Natural killer cell treated with Interleukin-12 subunit alpha and Interleukin-12 subunit beta and Interleukin-15 and Interleukin-18, amount 100 ng/mL, for 72 hours (primary cell): Measurements from ENCODE around the gene NAB2. TPM values are rescaled to one million over a fixed set of nuclear protein-coding genes. Genes with fewer than 3 reads are reported as not detected.
A peak's percentile ranks its signal among the peaks of the same experiment; 100 is the strongest.

Experiments
- ATAC-seq, 2 donors: fragments of 150-1000 bp; cut with Tn5 transposase in 1 of 2; sonication (Bioruptor Pico), chemical (Tn5 transposase) in 1 of 2; 2 replicates each; pipeline ENCODE4 v1.10.0; 2021
- DNase-seq: peaks from one replicate; pipeline ENCODE4 v3.0.0; 2022; ENCODE audit warnings: low spot score
- H3K27ac Mint-ChIP-seq, 2 donors: 1 replicate in 1 of 2; 2 replicates in 1 of 2; pipeline ENCODE4 v1.8.0; 2022; ENCODE audit warnings: mixed read lengths in 2 of 2, mild to moderate bottlenecking in 1 of 2, moderate library complexity in 1 of 2
- H3K27me3 Mint-ChIP-seq, 2 donors: 1 replicate in 1 of 2; 2 replicates in 1 of 2; pipeline ENCODE4 v1.8.0; 2022; ENCODE audit warnings: mixed read lengths in 2 of 2
- H3K36me3 Mint-ChIP-seq: one replicate; pipeline ENCODE4 v1.8.0; 2022; ENCODE audit warnings: mixed read lengths
- H3K4me1 Mint-ChIP-seq, 2 donors: 1 replicate in 1 of 2; 2 replicates in 1 of 2; pipeline ENCODE4 v1.8.0; 2022; ENCODE audit warnings: low read depth in 2 of 2, mixed read lengths in 2 of 2, mild to moderate bottlenecking in 1 of 2
- H3K4me3 Mint-ChIP-seq: one replicate; pipeline ENCODE4 v1.8.0; 2022; ENCODE audit warnings: mixed read lengths
- H3K9me3 Mint-ChIP-seq: 2 replicates; pipeline ENCODE4 v1.8.0; 2022; ENCODE audit warnings: mixed read lengths
- total RNA-seq, 2 donors: library from RNA; stranded (reverse); gene quantifications; one replicate each; pipeline ENCODE4 v1.2.3, GENCODE V29; 2022

NAB2 gene
- 1 to 10 TPM; 7.7 to 8.0 TPM for total RNA-seq

GRCh38 chr12:57088354-57089270 is at the start of gene NAB2:
NAB2 (plus strand) TSS chr12:57089114; CDS start chr12:57089272, 158 bp downstream.
- Mint-ChIP-seq H3K4me1 (peaks cover 47 to 53% of the 10 kb centered on the region in 2 donors), H3K9me3 (no peaks in the 10 kb centered on the region), H3K36me3 (no peaks in the 10 kb centered on the region), H3K4me3 (peak within 1 kb of the TSS; percentile 91), H3K27ac (peak within 1 kb of the TSS; percentile 94 to 96), H3K27me3 (no peaks in the 10 kb centered on the region)
- peak; percentile 97 for DNase-seq
- peak; percentile 89 to 90 for ATAC-seq

- DNase-seq, result no peak
- ATAC-seq, result no peak
- no peaks in the 10 kb centered on the region for H3K36me3 Mint-ChIP-seq
- no peaks in the 10 kb centered on the region for H3K4me1 Mint-ChIP-seq
- H3K4me3 Mint-ChIP-seq, result no peak overlapping the region
- H3K27me3 Mint-ChIP-seq, result peaks cover 6 to 15% of the 10 kb centered on the region in 2 donors
- no peak overlapping the region for H3K27ac Mint-ChIP-seq
- no peaks in the 10 kb centered on the region for H3K9me3 Mint-ChIP-seq
Observed at GRCh38 chr12:57040211-57040610, 48.7 kb upstream of the NAB2 start.

- Mint-ChIP-seq H3K27me3 (peaks cover 11 to 19% of the 10 kb centered on the region in 2 donors), H3K9me3 (no peaks in the 10 kb centered on the region), H3K36me3 (no peaks in the 10 kb centered on the region), H3K4me1 (peaks cover 0 to under 1% of the 10 kb centered on the region in 2 donors), H3K4me3 (no peak overlapping the region), H3K27ac (no peak overlapping the region)
- DNase-seq (no peak), ATAC-seq (no peak)
Observed at GRCh38 chr12:57040750-57041149, 48.2 kb upstream of the NAB2 start.

- ATAC-seq (no peak), DNase-seq (no peak)
- H3K27ac Mint-ChIP-seq, result no peak overlapping the region
- peaks cover 19 to 20% of the 10 kb centered on the region in 2 donors for H3K4me1 Mint-ChIP-seq
- H3K9me3 Mint-ChIP-seq, result no peaks in the 10 kb centered on the region
- H3K4me3 Mint-ChIP-seq, result no peak overlapping the region
- H3K36me3 Mint-ChIP-seq, result no peaks in the 10 kb centered on the region
- H3K27me3 Mint-ChIP-seq, result peaks cover 16 to 31% of the 10 kb centered on the region in 2 donors
Observed at GRCh38 chr12:57042695-57043094, 46.2 kb upstream of the NAB2 start.

GRCh38 chr12:57044468-57044867 is 44.4 kb upstream of the NAB2 start:
- Mint-ChIP-seq H3K4me1 (peaks cover 27 to 32% of the 10 kb centered on the region in 2 donors), H3K9me3 (no peaks in the 10 kb centered on the region), H3K4me3 (no peak overlapping the region), H3K36me3 (no peaks in the 10 kb centered on the region), H3K27me3 (peaks cover 16 to 37% of the 10 kb centered on the region in 2 donors), H3K27ac (no peak overlapping the region)
- DNase-seq (no peak), ATAC-seq (no peak)

GRCh38 chr12:57044889-57045288 is 44.0 kb upstream of the NAB2 start:
- H3K27me3 Mint-ChIP-seq, result peaks cover 16 to 39% of the 10 kb centered on the region in 2 donors
- peak overlapping the region in 1 of 2 donors; percentile 87 for H3K27ac Mint-ChIP-seq
- ATAC-seq, result no peak
- H3K4me3 Mint-ChIP-seq, result no peak overlapping the region
- no peaks in the 10 kb centered on the region for H3K36me3 Mint-ChIP-seq
- no peaks in the 10 kb centered on the region for H3K9me3 Mint-ChIP-seq
- peaks cover 27 to 32% of the 10 kb centered on the region in 2 donors for H3K4me1 Mint-ChIP-seq
- DNase-seq, result no peak

- Mint-ChIP-seq H3K4me3 (peak overlapping the region; percentile 79), H3K36me3 (no peaks in the 10 kb centered on the region), H3K9me3 (no peaks in the 10 kb centered on the region), H3K27me3 (peaks cover 16 to 41% of the 10 kb centered on the region in 2 donors), H3K27ac (peak overlapping the region; percentile 87 to 88), H3K4me1 (peaks cover 27 to 40% of the 10 kb centered on the region in 2 donors)
- DNase-seq, result no peak
- ATAC-seq, result no peak
Observed at GRCh38 chr12:57046086-57046791, 42.7 kb upstream of the NAB2 start.

- ATAC-seq, result peak; percentile 92 to 94
- H3K9me3 Mint-ChIP-seq, result no peaks in the 10 kb centered on the region
- H3K27ac Mint-ChIP-seq, result peak overlapping the region; percentile 87 to 88
- H3K4me3 Mint-ChIP-seq, result peak overlapping the region; percentile 79
- H3K36me3 Mint-ChIP-seq, result no peaks in the 10 kb centered on the region
- H3K4me1 Mint-ChIP-seq, result peaks cover 27 to 40% of the 10 kb centered on the region in 2 donors
- peaks cover 10 to 37% of the 10 kb centered on the region in 2 donors for H3K27me3 Mint-ChIP-seq
- peak; percentile 84 for DNase-seq
Observed at GRCh38 chr12:57046947-57047890, 41.7 kb upstream of the NAB2 start.

GRCh38 chr12:57047981-57048380 is 40.9 kb upstream of the NAB2 start:
- Mint-ChIP-seq H3K4me3 (peak overlapping the region; percentile 79), H3K27me3 (peaks cover 9 to 36% of the 10 kb centered on the region in 2 donors), H3K9me3 (no peaks in the 10 kb centered on the region), H3K27ac (peak overlapping the region; percentile 87 to 88), H3K4me1 (peaks cover 27 to 40% of the 10 kb centered on the region in 2 donors), H3K36me3 (no peaks in the 10 kb centered on the region)
- DNase-seq, result no peak
- no peak for ATAC-seq

- Mint-ChIP-seq H3K9me3 (no peaks in the 10 kb centered on the region), H3K4me3 (no peak overlapping the region), H3K36me3 (no peaks in the 10 kb centered on the region), H3K27me3 (peaks cover 9 to 35% of the 10 kb centered on the region in 2 donors), H3K27ac (peak overlapping the region; percentile 35 to 87), H3K4me1 (peaks cover 27 to 40% of the 10 kb centered on the region in 2 donors)
- DNase-seq, result no peak
- ATAC-seq, result no peak
Observed at GRCh38 chr12:57048423-57049118, 40.3 kb upstream of the NAB2 start.

- Mint-ChIP-seq H3K4me1 (peaks cover 27 to 40% of the 10 kb centered on the region in 2 donors), H3K9me3 (no peaks in the 10 kb centered on the region), H3K36me3 (no peaks in the 10 kb centered on the region), H3K27ac (peak overlapping the region; percentile 35 to 87), H3K27me3 (peaks cover 9 to 31% of the 10 kb centered on the region in 2 donors), H3K4me3 (no peak overlapping the region)
- DNase-seq (no peak), ATAC-seq (no peak)
Observed at GRCh38 chr12:57049119-57049446, 39.8 kb upstream of the NAB2 start.

GRCh38 chr12:57049890-57050289 is 39.0 kb upstream of the NAB2 start, which contains the start of gene MYO1A:
MYO1A (minus strand) TSS chr12:57050129; CDS start chr12:57048323, 1,806 bp downstream.
- Mint-ChIP-seq H3K36me3 (no peaks in the 10 kb centered on the region), H3K27me3 (peaks cover 9 to 31% of the 10 kb centered on the region in 2 donors), H3K27ac (peak within 1 kb of the TSS; percentile 35 to 87), H3K9me3 (no peaks in the 10 kb centered on the region), H3K4me3 (no peak within 1 kb of the TSS), H3K4me1 (peaks cover 27 to 40% of the 10 kb centered on the region in 2 donors)
- DNase-seq (no peak), ATAC-seq (no peak)
